AG10803 (cell line): ENCODE results near the gene DHX38.
A peak's percentile ranks its signal among the peaks of the same experiment; 100 is the strongest.
"Not testable (repeated sequence)": the region's sequence is repeated elsewhere in the genome, so short reads cannot be mapped to it uniquely, and the experiment has no call there.

Experiments
- DNase-seq: peaks from one replicate; pipeline ENCODE4 v3.0.0; 2010; ENCODE audit warnings: low read depth
- H3K4me3 ChIP-seq: 2 replicates; pipeline ENCODE4 v1.5.1; 2011; ENCODE audit warnings: mild to moderate bottlenecking, low read length, control low read depth
- TF ChIP-seq, protein P1 (sequence below): conservative IDR thresholded peaks from 2 replicates; pipeline ENCODE4 v1.5.1; 2011; ENCODE audit warnings: mild to moderate bottlenecking, low read length, control low read depth, inconsistent platforms

DHX38 gene

DNA sequence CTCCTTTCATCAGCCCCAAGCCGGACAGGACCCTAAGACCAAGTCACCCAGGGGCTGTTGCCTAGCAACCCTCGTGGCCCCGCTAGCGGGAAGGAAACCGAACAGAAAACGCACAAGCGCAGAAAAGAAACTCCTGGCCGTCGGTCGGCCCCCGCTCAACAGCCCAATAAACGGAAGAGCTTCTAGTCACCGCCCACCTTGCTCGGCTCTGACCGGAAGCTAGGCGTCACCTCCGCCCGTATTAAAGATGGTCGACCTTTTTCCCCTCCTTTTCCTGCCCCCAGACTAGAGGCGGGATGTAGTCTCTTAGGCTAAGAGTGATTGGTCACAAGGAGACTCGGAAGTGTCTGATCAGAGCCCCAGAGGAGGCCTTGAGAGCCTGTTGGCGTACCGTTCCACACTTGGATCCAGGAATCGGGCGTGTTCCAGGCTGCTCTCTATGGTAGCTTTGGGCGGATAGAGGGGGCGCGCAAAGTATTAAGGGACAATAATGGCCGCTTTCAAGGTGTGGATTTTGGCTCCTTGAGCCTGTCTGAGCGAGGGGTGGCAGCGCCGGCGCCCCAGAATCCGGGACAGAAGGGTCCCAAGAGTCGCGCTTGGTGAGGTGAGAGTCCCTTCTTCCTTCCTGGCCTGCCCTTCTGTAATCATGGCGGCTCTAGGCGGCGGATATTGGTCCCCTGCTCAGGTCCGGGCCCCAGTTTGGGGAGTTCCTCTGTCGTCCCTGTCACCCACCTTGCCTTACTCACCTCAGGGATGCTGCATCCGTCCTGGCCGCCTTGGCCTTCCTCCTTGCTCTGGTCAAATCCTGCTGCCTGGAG lies at the start of gene DHX38, which contains the start of gene TXNL4B:
DHX38 (plus strand) TSS at position 400 of the 818 bp plus-strand sequence. CDS start 2,311 bp downstream, outside the sequence.
TXNL4B (minus strand) TSS at position 173 of the 818 bp plus-strand sequence. CDS start 2,871 bp downstream, outside the sequence.
- DNase-seq = peak; percentile 99
- TF ChIP-seq, protein P1, sequence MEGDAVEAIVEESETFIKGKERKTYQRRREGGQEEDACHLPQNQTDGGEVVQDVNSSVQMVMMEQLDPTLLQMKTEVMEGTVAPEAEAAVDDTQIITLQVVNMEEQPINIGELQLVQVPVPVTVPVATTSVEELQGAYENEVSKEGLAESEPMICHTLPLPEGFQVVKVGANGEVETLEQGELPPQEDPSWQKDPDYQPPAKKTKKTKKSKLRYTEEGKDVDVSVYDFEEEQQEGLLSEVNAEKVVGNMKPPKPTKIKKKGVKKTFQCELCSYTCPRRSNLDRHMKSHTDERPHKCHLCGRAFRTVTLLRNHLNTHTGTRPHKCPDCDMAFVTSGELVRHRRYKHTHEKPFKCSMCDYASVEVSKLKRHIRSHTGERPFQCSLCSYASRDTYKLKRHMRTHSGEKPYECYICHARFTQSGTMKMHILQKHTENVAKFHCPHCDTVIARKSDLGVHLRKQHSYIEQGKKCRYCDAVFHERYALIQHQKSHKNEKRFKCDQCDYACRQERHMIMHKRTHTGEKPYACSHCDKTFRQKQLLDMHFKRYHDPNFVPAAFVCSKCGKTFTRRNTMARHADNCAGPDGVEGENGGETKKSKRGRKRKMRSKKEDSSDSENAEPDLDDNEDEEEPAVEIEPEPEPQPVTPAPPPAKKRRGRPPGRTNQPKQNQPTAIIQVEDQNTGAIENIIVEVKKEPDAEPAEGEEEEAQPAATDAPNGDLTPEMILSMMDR = no peak
- H3K4me3 ChIP-seq = peak within 1 kb of the TSS; percentile 100

DNA sequence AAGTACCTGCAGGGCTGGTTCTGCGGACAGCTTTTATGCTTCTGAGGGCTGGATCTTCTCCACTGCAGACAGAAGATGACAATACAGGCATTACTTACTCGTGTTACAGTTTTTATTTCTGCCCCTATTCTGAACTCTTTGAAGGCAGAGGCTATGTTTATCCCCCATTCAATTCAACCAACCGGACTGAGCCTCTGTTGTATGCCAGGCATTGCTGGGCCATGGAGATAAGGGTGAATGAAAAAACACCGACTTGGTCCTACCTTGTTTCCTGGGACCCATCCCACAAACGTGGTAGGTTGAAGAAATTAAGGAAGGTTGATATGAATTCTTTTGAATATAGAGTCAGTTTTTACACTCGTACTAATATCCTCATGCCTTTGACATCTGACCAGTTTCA lies 49.4 kb upstream of the DHX38 start:
- no peak for DNase-seq
- TF ChIP-seq, protein P1 = no peak
- H3K4me3 ChIP-seq = no peak overlapping the region

DNA sequence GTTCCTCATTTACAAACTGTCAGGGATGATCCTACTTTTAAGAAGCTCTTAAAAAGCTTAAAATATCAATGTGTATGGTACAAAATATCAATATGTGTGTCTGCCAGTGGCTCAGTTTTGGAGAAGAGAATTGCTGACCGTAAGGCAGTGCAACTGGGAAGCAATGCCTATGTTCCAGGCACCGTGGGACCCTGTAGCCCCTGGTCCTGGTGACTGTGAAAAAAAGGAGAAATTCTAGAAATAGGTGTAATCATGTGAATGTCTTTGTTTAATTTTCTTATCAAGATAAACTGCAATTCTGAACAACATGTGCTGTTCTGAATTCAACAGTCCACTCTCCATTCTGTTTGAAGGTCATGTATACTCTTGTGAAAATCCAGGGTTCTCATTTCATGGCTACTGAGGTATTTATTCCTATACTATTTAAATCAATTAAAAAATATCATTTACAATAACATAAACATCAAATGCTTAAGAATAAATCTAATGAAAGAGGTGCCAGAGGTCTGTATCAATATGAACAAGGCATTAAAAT lies 48.8 kb upstream of the DHX38 start:
- TF ChIP-seq, protein P1 = no peak
- H3K4me3 ChIP-seq = no peak overlapping the region
- DNase-seq = no peak

DNA sequence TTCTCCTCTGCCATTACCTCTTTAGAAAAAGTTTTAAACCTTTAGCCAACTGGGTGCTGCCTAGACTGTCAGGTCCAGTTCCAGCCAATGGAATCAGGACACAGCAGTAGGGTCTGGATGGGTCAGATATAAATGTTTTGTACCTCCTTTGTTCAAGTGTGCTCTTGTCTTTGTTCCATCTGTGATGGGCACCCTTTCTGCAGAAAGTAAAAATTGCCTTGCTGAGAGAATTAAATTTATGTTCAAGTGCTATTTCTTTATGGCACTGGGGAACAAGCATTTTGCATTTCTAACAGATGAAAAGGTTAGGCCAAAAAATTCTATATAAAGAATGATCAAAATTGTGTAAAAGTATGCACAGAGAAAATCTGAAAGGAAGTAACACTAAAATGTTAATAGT lies 44.5 kb upstream of the DHX38 start:
- H3K4me3 ChIP-seq = no peak overlapping the region
- TF ChIP-seq, protein P1 = no peak
- DNase-seq = no peak

DNA sequence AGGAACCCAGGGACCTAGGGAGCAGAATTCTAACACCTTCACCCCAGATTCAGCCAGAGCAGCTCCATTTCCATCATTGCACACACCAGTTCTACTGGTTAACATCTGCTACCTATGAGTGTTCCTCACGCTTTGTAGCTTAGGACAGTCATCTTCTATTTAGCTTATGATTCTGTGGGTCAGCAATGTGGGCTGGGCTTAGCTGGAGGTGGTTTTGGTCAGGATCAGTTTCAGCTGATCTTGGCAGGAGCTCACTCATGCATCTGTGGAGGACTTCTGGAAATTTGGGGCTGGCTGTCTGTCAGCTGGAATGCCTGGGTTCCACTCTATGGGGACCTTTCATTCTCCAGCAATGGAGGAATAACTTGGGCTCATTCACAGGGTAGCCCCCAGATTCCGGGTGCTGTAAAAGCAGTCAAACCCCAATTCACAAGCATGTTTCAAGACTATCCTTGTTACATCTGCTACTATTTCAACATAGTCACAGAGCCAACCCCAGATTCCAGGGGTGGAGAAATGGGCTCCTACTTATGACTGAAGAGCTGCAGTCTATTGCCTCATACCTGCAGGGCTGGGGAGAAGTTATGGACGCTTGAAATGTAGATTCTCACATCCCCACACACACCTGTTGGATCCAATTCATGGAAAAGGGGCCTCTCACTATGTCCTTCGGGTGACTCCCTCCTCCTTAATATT lies 42.7 kb upstream of the DHX38 start:
- TF ChIP-seq, protein P1 = no peak
- peak; percentile 46 for DNase-seq
- H3K4me3 ChIP-seq = no peak overlapping the region

DNA sequence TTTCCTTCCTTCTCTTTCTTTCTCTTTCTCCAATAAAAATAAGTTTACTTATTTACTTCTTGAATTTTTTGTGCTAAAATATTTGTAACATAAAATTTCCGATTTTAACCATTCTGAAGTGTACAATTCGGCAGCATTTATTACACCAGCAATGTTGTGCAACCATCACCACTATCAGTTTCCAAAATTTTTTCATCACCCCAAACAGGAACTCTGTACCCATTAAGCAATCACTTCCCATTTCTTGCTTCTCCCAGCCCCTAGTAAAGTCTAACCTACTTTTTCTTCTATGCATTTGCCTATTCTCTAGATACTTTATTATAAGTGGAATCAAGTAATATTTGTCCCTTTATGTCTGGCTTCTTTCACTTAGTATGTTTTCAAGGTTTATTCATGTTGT lies 41.8 kb upstream of the DHX38 start:
- TF ChIP-seq, protein P1 = no peak
- no peak overlapping the region for H3K4me3 ChIP-seq
- DNase-seq = no peak

GRCh38 chr16:72054254-72054847 lies 39.3 kb upstream of the DHX38 start, which contains the start of gene HP:
Gene HP (plus strand): TSS chr16:72054505. CDS start chr16:72054653, 148 bp downstream.
- H3K4me3 ChIP-seq, DNase-seq: not testable (repeated sequence)
